ENCODE data around the gene CABP4.

DNA sequence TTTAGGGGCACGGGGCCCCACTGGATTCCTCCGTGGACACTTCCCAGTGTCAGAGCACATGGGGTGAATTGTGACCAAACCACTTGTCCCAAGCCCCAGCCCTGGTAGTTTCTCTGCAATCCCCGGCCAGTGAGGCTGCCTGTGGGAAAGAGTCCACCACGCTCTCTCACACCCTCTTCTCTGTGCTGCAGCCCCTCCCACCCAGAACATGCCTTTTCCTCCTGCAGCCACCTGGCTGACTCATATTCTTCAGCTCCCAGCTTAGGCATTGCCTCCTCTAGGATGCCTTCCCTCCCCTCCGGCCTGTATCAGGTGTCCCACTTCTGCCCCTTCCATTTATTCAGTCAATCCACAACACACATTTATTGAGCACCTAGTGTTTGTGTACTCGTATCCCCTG, 32.3 kb upstream of the CABP4 start:
- TF ChIP-seq, protein P1, sequence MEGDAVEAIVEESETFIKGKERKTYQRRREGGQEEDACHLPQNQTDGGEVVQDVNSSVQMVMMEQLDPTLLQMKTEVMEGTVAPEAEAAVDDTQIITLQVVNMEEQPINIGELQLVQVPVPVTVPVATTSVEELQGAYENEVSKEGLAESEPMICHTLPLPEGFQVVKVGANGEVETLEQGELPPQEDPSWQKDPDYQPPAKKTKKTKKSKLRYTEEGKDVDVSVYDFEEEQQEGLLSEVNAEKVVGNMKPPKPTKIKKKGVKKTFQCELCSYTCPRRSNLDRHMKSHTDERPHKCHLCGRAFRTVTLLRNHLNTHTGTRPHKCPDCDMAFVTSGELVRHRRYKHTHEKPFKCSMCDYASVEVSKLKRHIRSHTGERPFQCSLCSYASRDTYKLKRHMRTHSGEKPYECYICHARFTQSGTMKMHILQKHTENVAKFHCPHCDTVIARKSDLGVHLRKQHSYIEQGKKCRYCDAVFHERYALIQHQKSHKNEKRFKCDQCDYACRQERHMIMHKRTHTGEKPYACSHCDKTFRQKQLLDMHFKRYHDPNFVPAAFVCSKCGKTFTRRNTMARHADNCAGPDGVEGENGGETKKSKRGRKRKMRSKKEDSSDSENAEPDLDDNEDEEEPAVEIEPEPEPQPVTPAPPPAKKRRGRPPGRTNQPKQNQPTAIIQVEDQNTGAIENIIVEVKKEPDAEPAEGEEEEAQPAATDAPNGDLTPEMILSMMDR (IDR thresholded peaks at IDR 0.05 in 2 of 3, conservative IDR thresholded peaks at IDR 0.05 in 1 of 3; ENCODE audit: control insufficient read depth in 2 of 3, extremely low read depth in 1 of 3, insufficient read depth in 1 of 3, low read depth in 3 of 3, low read length in 3 of 3), result no peak
- no peak for TF ChIP-seq SMC3 (IDR thresholded peaks at IDR 0.05; ENCODE audit: borderline replicate concordance, low read length)
- no peak for TF ChIP-seq POLR2A (IDR thresholded peaks at IDR 0.05; ENCODE audit: low read depth, low read length)
- TF ChIP-seq NFYB (IDR thresholded peaks at IDR 0.05; ENCODE audit: insufficient read depth, low read depth, low read length), result no peak
- TF ChIP-seq, protein P2, sequence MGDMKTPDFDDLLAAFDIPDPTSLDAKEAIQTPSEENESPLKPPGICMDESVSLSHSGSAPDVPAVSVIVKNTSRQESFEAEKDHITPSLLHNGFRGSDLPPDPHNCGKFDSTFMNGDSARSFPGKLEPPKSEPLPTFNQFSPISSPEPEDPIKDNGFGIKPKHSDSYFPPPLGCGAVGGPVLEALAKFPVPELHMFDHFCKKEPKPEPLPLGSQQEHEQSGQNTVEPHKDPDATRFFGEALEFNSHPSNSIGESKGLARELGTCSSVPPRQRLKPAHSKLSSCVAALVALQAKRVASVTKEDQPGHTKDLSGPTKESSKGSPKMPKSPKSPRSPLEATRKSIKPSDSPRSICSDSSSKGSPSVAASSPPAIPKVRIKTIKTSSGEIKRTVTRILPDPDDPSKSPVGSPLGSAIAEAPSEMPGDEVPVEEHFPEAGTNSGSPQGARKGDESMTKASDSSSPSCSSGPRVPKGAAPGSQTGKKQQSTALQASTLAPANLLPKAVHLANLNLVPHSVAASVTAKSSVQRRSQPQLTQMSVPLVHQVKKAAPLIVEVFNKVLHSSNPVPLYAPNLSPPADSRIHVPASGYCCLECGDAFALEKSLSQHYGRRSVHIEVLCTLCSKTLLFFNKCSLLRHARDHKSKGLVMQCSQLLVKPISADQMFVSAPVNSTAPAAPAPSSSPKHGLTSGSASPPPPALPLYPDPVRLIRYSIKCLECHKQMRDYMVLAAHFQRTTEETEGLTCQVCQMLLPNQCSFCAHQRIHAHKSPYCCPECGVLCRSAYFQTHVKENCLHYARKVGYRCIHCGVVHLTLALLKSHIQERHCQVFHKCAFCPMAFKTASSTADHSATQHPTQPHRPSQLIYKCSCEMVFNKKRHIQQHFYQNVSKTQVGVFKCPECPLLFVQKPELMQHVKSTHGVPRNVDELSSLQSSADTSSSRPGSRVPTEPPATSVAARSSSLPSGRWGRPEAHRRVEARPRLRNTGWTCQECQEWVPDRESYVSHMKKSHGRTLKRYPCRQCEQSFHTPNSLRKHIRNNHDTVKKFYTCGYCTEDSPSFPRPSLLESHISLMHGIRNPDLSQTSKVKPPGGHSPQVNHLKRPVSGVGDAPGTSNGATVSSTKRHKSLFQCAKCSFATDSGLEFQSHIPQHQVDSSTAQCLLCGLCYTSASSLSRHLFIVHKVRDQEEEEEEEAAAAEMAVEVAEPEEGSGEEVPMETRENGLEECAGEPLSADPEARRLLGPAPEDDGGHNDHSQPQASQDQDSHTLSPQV (IDR thresholded peaks at IDR 0.05), result no peak
- no peak for TF ChIP-seq EP300 (IDR thresholded peaks at IDR 0.05; ENCODE audit: borderline replicate concordance in 1 of 2, control insufficient read depth in 1 of 2, low read depth in 2 of 2, low read length in 2 of 2)
- TF ChIP-seq FOXM1 (IDR thresholded peaks at IDR 0.05; ENCODE audit: low read depth, low read length), result no peak
- TF ChIP-seq TAF1 (IDR thresholded peaks at IDR 0.05; ENCODE audit: borderline replicate concordance, low read depth, low read length), result no peak
- TF ChIP-seq, protein P3, sequence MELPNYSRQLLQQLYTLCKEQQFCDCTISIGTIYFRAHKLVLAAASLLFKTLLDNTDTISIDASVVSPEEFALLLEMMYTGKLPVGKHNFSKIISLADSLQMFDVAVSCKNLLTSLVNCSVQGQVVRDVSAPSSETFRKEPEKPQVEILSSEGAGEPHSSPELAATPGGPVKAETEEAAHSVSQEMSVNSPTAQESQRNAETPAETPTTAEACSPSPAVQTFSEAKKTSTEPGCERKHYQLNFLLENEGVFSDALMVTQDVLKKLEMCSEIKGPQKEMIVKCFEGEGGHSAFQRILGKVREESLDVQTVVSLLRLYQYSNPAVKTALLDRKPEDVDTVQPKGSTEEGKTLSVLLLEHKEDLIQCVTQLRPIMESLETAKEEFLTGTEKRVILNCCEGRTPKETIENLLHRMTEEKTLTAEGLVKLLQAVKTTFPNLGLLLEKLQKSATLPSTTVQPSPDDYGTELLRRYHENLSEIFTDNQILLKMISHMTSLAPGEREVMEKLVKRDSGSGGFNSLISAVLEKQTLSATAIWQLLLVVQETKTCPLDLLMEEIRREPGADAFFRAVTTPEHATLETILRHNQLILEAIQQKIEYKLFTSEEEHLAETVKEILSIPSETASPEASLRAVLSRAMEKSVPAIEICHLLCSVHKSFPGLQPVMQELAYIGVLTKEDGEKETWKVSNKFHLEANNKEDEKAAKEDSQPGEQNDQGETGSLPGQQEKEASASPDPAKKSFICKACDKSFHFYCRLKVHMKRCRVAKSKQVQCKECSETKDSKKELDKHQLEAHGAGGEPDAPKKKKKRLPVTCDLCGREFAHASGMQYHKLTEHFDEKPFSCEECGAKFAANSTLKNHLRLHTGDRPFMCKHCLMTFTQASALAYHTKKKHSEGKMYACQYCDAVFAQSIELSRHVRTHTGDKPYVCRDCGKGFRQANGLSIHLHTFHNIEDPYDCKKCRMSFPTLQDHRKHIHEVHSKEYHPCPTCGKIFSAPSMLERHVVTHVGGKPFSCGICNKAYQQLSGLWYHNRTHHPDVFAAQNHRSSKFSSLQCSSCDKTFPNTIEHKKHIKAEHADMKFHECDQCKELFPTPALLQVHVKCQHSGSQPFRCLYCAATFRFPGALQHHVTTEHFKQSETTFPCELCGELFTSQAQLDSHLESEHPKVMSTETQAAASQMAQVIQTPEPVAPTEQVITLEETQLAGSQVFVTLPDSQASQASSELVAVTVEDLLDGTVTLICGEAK (IDR thresholded peaks at IDR 0.05; ENCODE audit: borderline replicate concordance), result no peak
- TF ChIP-seq EZH2 (IDR thresholded peaks at IDR 0.05; ENCODE audit: borderline replicate concordance, control insufficient read depth, low read depth, low read length), result no peak
- no peak for TF ChIP-seq ESRRA (IDR thresholded peaks at IDR 0.05; ENCODE audit: low read length)
- TF ChIP-seq NR2C2 (IDR thresholded peaks at IDR 0.05; ENCODE audit: borderline replicate concordance, control insufficient read depth, insufficient read length, low read depth), result no peak
- no peak for TF ChIP-seq ZZZ3 (IDR thresholded peaks at IDR 0.05; ENCODE audit: control insufficient read depth, insufficient read length, low read depth)

Measured in GM12878 (cell line).